ENCODE results near the gene OBP2B. TPM values are rescaled to one million over a fixed set of nuclear protein-coding genes. Genes with fewer than 3 reads are reported as not detected.
A peak's percentile ranks its signal among the peaks of the same experiment; 100 is the strongest.
"Not testable (repeated sequence)": the region's sequence is repeated elsewhere in the genome, so short reads cannot be mapped to it uniquely, and the experiment has no call there.

The OBP2B gene
- polyA plus RNA-seq, 1 donor, result not detected

DNA sequence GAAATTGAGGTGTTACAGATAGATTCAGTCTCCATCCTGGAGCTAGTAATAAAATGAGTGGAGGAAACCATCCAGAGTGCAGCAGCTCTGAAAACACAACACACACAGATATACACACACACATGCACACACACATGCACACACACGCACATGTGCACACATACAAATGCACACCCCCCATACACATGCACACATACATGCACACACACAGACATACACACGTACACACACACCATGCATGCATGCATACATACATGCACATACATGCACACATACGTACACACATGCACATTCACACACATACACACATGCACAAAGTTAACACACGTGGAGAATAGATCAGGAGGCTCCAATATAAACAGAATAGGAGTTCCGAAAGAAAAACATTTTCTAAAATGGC, 21.0 kb upstream of the OBP2B start:
- Histone ChIP-seq H3K4me1 (ENCODE audit: control insufficient read depth, insufficient read depth, low read length) (no peaks in the 10 kb centered on the region), H3K27me3 (ENCODE audit: control insufficient read depth, insufficient read depth, low read length) (no peaks in the 10 kb centered on the region), H3K4me3 (ENCODE audit: low read length) (no peak overlapping the region), H3K9me3 (ENCODE audit: control insufficient read depth, low read depth, low read length) (peaks cover 4% of the 10 kb centered on the region), H3K27ac (ENCODE audit: low read length) (no peak overlapping the region), H3K36me3 (ENCODE audit: control insufficient read depth, insufficient read depth, low read length) (no peaks in the 10 kb centered on the region)
- 100% methylated on average over 1 of the region's 5 CpGs for WGBS (ENCODE audit: insufficient coverage, low lambda C conversion rate)
- no peak for DNase-seq

DNA sequence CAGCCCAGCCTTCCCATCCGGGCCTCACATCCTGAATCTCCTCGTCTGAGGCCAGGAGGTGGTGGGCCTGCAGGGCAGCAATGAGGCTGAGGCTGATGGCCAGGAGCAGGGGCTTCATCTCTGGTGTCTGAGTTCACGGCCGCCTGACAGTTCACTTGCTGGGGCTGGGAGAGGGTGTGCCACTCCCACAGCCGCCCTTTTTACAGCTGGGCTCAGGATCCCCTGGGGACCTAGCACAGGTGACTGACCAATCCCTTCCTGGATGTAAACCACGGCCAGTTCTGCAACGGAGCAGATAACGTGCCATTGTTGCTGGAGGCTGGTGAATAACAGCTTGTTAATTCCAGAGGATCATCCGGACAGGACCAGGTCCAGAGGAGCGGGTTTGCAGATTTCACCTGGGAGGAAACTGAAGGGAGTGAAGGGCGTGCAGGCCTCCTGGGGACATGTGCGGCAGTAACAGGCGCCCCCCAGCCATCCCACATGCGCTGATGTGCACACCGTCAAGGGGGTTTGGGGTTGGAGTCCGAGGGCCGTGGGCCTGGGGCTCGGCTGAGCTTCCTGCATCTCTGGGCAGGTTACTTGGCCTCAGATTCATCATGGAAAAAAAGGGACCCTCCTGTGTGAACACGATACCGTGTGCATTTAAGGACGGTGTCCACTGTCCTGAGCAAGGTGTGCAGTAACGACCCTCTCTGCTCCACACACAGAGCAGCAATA, 19.6 kb upstream of the OBP2B start:
- not testable (repeated sequence) for H3K36me3 ChIP-seq (ENCODE audit: control insufficient read depth, insufficient read depth, low read length); H3K4me3 ChIP-seq (ENCODE audit: low read length); H3K4me1 ChIP-seq (ENCODE audit: control insufficient read depth, insufficient read depth, low read length); H3K27me3 ChIP-seq (ENCODE audit: control insufficient read depth, insufficient read depth, low read length); H3K27ac ChIP-seq (ENCODE audit: low read length); DNase-seq; H3K9me3 ChIP-seq (ENCODE audit: control insufficient read depth, low read depth, low read length)
- no CpG with 5 or more reads among the region's 22 CpGs for WGBS (ENCODE audit: insufficient coverage, low lambda C conversion rate)

DNA sequence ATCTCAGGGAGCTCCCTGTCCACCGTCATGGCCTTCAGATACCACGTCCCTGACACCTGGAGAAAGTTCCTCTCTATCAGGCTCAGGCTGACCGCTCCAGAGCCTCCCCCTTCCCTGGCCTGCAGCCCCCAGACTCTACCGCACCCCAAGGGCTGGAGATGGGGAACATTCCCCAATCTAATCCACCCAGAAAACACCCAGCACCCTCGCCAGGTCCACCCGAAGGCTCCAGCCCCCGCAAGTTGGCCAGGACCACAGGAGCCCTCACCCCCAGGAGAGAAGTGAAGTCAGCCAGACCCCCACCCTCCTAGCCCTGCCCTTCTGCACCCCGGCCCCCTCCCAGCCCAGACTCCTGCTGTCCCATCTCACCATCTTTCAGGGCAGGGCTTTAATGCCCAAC, 18.9 kb upstream of the OBP2B start:
- H3K27ac ChIP-seq (ENCODE audit: low read length); DNase-seq; H3K36me3 ChIP-seq (ENCODE audit: control insufficient read depth, insufficient read depth, low read length); H3K4me1 ChIP-seq (ENCODE audit: control insufficient read depth, insufficient read depth, low read length); H3K4me3 ChIP-seq (ENCODE audit: low read length); H3K9me3 ChIP-seq (ENCODE audit: control insufficient read depth, low read depth, low read length); H3K27me3 ChIP-seq (ENCODE audit: control insufficient read depth, insufficient read depth, low read length): not testable (repeated sequence)
- no CpG with 5 or more reads among the region's 8 CpGs for WGBS (ENCODE audit: insufficient coverage, low lambda C conversion rate)

DNA sequence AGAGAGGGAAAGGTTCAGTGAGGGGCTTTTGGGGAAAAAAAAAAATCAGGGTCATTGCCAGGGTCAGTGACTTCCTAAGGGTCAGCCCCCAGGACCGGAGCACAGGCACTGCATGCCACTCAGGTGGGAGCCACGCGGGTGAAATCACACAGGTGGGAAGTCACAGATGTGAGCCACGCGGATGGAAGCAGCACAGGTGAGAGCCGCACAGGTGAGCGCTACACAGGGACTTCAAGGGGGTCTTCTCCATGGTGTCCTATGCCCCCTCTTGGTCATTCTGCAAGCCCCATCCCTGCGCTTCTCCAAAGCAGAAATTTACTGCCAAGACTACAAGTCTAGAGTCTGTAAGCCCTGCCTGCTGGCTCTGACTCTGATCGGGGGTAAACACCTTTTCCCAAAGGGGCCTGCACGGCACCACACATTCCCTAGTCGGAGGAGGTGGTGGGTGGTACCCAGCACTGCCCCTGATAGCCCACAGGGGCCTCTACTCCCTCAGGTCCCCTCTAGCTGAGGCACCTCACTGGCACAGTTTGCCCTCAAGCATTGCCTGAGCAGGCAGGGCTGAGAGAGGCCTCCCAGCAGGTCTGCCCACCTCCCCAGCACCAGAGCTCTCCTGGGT, 18.3 kb upstream of the OBP2B start:
- H3K4me1 ChIP-seq (ENCODE audit: control insufficient read depth, insufficient read depth, low read length), result no peaks in the 10 kb centered on the region
- no peaks in the 10 kb centered on the region for H3K27me3 ChIP-seq (ENCODE audit: control insufficient read depth, insufficient read depth, low read length)
- DNase-seq, result no peak
- H3K36me3 ChIP-seq (ENCODE audit: control insufficient read depth, insufficient read depth, low read length), result no peaks in the 10 kb centered on the region
- H3K27ac ChIP-seq (ENCODE audit: low read length), result no peak overlapping the region
- H3K4me3 ChIP-seq (ENCODE audit: low read length), result no peak overlapping the region
- WGBS (ENCODE audit: insufficient coverage, low lambda C conversion rate), result no CpG with 5 or more reads among the region's 11 CpGs
- no peaks in the 10 kb centered on the region for H3K9me3 ChIP-seq (ENCODE audit: control insufficient read depth, low read depth, low read length)

DNA sequence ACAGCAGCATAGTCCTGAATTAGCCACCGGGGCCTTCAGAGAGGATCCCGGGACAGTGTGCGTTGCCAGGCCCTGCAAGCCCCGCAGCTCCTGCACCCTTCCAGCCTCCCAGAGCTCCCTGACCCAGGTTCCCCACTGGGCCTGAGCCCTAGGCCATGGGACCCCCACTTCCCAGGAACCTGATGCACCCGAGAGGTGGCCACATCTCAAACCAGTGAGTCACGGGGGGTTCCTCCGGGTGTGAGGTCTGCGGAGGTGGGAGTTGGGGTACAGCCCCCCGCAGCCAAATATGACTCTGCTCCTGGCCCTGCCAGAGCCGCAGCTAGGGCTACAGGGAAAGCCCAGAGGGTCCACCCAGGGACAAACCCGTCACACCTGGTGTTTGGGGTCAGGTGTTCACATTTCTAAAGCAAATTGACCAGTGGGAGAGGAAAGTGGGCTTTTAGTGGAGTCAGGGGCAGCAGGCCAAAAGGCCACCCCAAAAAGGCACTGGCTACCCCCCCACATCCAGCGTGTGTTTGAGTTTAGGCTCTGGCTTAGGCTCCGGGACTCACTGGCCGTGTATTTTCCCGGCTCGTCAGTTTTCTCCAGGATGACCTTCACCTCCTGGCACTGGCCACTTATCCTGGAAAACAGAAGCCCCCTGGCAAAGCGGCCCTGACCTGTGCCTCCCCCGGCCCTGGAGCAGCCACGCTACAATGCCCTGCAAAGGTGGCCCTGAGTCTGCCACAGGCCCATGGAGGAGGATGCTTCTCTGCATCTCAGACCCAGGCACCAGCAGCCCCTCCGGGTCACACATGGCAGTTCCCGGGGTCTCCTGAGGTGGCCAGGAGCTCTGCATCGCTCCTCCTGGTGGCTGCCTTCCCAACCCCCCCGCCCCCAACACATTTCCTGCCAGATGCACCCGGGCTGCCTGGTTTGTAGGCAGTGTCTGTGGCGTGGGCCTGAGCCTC, 17.4 kb upstream of the OBP2B start:
- no peak overlapping the region for H3K4me3 ChIP-seq (ENCODE audit: low read length)
- no peaks in the 10 kb centered on the region for H3K9me3 ChIP-seq (ENCODE audit: control insufficient read depth, low read depth, low read length)
- DNase-seq, result no peak
- H3K27me3 ChIP-seq (ENCODE audit: control insufficient read depth, insufficient read depth, low read length), result no peaks in the 10 kb centered on the region
- no peaks in the 10 kb centered on the region for H3K4me1 ChIP-seq (ENCODE audit: control insufficient read depth, insufficient read depth, low read length)
- no peak overlapping the region for H3K27ac ChIP-seq (ENCODE audit: low read length)
- WGBS (ENCODE audit: insufficient coverage, low lambda C conversion rate), result no CpG with 5 or more reads among the region's 25 CpGs
- no peaks in the 10 kb centered on the region for H3K36me3 ChIP-seq (ENCODE audit: control insufficient read depth, insufficient read depth, low read length)

DNA sequence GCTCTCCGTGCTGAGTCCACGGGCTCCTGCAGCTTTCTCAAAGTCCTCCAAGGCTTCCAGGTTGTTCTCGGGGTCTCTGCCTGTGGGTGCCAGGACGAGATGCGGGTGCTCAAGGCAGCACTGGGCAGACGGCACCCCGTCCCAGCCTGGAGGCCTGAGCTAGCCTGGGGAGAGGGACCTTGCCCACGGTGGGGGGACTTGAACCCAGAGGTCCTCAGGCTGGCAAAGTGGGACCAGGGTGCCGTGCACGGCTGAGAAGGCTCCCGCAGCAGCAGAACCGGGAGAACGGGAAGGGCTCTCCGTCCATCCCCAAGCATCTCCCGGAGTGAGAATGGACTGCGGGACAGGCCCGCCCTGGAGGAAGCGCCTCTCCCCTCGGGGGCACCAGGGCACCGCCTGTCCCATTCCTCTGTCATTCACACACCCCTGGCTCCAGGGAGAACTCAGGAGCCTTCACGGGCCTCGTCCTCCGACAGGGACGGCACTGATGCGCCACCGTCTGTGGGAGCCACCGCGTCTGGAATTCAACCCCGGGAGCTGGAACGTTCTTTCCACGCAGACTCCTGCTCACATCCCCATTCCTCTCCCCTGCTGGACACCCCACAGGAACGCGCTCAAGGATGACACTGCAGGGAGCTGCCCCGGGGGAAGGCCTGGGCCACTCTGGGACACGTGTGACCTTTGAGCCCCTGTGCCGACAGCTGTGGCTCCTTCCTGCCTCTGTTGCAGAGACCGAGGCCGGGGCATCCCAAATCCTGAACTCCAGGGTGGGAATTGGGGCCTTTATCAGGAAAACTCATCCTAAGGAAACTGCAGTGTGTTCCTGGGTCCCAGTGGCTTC, 16.3 kb upstream of the OBP2B start:
- no peak overlapping the region for H3K27ac ChIP-seq (ENCODE audit: low read length)
- no peak for DNase-seq
- H3K4me3 ChIP-seq (ENCODE audit: low read length), result no peak overlapping the region
- H3K36me3 ChIP-seq (ENCODE audit: control insufficient read depth, insufficient read depth, low read length), result no peaks in the 10 kb centered on the region
- WGBS (ENCODE audit: insufficient coverage, low lambda C conversion rate), result no CpG with 5 or more reads among the region's 38 CpGs
- no peaks in the 10 kb centered on the region for H3K27me3 ChIP-seq (ENCODE audit: control insufficient read depth, insufficient read depth, low read length)
- H3K4me1 ChIP-seq (ENCODE audit: control insufficient read depth, insufficient read depth, low read length), result no peaks in the 10 kb centered on the region
- H3K9me3 ChIP-seq (ENCODE audit: control insufficient read depth, low read depth, low read length), result no peaks in the 10 kb centered on the region

DNA sequence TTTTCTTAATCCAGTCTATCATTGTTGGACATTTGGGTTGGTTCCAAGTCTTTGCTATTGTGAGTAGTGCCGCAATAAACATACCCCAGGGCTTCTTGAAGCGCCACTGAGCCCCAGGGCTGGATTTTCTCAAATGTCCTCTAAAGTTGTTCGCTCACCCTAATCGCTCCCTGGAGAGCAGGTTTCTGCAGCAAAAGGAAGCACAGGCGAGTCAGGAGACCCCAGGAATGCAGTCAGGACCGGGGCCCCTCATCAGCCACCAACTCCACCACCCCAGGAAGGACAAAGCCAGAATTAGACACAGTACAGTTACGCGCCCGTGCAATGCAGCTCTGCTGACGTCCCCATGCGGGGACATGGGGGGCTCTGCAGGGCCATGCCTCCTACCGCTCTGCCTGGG, 15.7 kb upstream of the OBP2B start:
- no peak for DNase-seq
- H3K27ac ChIP-seq (ENCODE audit: low read length), result no peak overlapping the region
- no CpG with 5 or more reads among the region's 12 CpGs for WGBS (ENCODE audit: insufficient coverage, low lambda C conversion rate)
- no peaks in the 10 kb centered on the region for H3K27me3 ChIP-seq (ENCODE audit: control insufficient read depth, insufficient read depth, low read length)
- no peak overlapping the region for H3K4me3 ChIP-seq (ENCODE audit: low read length)
- H3K9me3 ChIP-seq (ENCODE audit: control insufficient read depth, low read depth, low read length), result no peaks in the 10 kb centered on the region
- no peaks in the 10 kb centered on the region for H3K36me3 ChIP-seq (ENCODE audit: control insufficient read depth, insufficient read depth, low read length)
- no peaks in the 10 kb centered on the region for H3K4me1 ChIP-seq (ENCODE audit: control insufficient read depth, insufficient read depth, low read length)

DNA sequence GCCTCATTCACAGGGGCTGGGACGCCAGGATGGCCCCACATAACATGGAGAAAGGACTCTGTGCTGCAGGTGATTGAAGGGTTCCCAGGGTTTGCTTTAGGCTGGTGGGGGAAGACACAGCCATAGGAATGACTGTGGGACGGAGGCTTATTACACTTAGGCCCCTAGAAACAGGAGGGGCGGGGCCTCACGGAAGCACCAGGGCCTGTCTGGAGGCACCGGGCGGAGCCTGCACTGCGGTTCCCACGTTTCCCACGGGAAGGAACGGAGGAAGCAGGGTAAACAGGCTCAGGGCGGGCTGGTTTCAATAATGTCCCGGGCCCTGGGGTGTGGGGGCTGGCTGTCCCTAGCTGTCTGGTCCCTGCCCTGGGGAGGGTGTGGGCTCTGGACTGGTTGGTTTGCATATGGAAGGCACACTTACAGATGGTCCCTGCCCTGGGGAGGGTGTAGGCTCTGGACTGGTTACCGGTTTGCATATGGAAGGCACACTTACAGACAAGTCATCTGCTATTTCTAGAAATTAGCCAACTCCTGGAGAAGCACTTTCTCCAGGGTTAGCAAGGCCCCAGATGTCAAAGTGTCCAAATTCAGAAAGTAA, 14.2 kb upstream of the OBP2B start:
- no CpG with 5 or more reads among the region's 13 CpGs for WGBS (ENCODE audit: insufficient coverage, low lambda C conversion rate)
- not testable (repeated sequence) for H3K27me3 ChIP-seq (ENCODE audit: control insufficient read depth, insufficient read depth, low read length); H3K4me3 ChIP-seq (ENCODE audit: low read length); H3K36me3 ChIP-seq (ENCODE audit: control insufficient read depth, insufficient read depth, low read length); H3K4me1 ChIP-seq (ENCODE audit: control insufficient read depth, insufficient read depth, low read length); H3K27ac ChIP-seq (ENCODE audit: low read length); H3K9me3 ChIP-seq (ENCODE audit: control insufficient read depth, low read depth, low read length)
- peak; percentile 25 to 51 for DNase-seq

DNA sequence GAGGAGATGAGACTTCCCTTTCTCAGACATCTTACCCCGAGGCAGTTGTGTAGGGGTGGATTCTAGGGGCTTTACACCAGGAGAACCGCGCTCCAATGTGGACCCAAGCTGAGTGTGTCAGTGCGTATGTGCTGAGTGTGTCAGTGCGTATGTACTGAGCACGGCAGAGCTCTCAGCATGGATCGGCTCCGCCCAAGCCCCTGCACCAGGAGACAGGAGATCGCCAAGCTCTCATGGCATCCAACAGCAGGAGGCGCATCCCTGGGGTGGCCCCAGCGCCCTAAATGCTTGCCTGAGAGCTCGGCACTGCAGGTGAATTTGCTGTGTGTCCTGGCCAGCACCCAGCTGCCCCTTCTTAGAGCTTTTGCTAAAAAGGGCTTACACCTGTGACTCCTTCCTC, 12.9 kb upstream of the OBP2B start:
- not testable (repeated sequence) for H3K9me3 ChIP-seq (ENCODE audit: control insufficient read depth, low read depth, low read length); H3K4me3 ChIP-seq (ENCODE audit: low read length); H3K27me3 ChIP-seq (ENCODE audit: control insufficient read depth, insufficient read depth, low read length); DNase-seq; H3K4me1 ChIP-seq (ENCODE audit: control insufficient read depth, insufficient read depth, low read length); H3K36me3 ChIP-seq (ENCODE audit: control insufficient read depth, insufficient read depth, low read length); H3K27ac ChIP-seq (ENCODE audit: low read length)
- no CpG with 5 or more reads among the region's 12 CpGs for WGBS (ENCODE audit: insufficient coverage, low lambda C conversion rate)
